SIG-M5 (cell line): ENCODE measurements around the gene RAC2.

ENCODE experiments used
- DNase-seq: peaks from one replicate; lab custom pipeline; 2025; lab: John Stamatoyannopoulos, UW

RAC2 gene

DNA sequence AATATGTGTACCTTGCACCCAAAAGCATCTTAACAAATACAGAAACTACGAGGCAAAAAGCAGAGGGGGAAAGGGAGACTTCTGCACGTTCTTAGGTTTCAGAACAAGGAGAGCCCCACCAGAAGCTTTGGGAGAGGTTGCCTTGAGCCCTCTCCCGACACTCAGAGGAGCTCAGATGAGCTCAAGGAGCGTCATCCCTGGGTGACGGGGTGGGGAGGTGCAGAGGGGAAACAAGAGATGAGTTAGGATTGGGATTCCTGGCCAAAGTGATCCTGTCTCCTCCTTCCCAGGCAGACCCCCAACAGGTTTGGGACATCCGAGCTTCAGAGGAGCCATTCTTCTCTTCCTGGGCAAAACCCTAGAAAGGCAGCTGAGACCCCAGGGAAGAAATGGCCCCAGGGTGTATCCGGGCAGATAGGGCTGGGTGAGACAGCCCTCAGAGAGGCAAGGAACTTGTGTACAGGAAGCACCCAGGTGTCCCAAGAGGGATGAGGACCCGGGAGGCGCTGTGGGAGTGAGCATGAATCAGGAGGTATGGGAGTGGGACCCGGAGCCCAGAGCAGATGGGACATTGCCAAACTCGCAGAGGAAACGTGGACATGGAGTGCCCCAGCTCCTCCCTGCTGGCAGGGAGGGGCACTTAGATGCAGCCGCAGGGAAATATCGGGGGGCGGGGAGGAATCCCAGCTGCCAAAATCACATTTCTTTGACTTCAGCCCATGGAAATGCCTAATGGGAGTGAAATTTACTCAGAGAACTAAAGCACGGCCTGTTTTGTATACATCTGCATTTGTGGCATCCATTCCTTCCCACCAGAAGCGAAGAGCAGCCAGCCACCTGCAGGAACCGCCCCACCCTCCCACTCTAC is 68.4 kb downstream of the RAC2 start:
- no peak for DNase-seq
